GM19193 (cell line): ENCODE measurements around the gene IQCC.

Experiments
- POLR2A ChIP-seq: IDR thresholded peaks from 4 replicates; pipeline ENCODE4 v1.6.1; 2011; ENCODE audit not compliant: insufficient read depth, insufficient read length; ENCODE audit errors: extremely low read depth

The IQCC gene

GRCh38 chr1:32205401-32206370 lies at the start of gene IQCC:
Gene IQCC (plus strand): TSS chr1:32205671. CDS start chr1:32205682, 11 bp downstream.
- peak; percentile 73 for TF ChIP-seq POLR2A

GRCh38 chr1:32159189-32159588 lies 46.3 kb upstream of the IQCC start:
- TF ChIP-seq POLR2A, result no peak

GRCh38 chr1:32163405-32163804 lies 42.1 kb upstream of the IQCC start:
- TF ChIP-seq POLR2A, result no peak

GRCh38 chr1:32170991-32171390 lies 34.5 kb upstream of the IQCC start:
- no peak for TF ChIP-seq POLR2A

- TF ChIP-seq POLR2A, result no peak
Measured at GRCh38 chr1:32172621-32173245, 32.7 kb upstream of the IQCC start.

- TF ChIP-seq POLR2A, result no peak
Measured at GRCh38 chr1:32178380-32179192, 26.9 kb upstream of the IQCC start.

GRCh38 chr1:32179193-32179442 lies 26.4 kb upstream of the IQCC start:
- TF ChIP-seq POLR2A, result no peak

- peak; percentile 94 for TF ChIP-seq POLR2A
Measured at GRCh38 chr1:32179443-32180185, 25.9 kb upstream of the IQCC start, which contains the start of gene TXLNA. Gene TXLNA (plus strand): TSS chr1:32179675. CDS start chr1:32180346, 671 bp downstream.

- TF ChIP-seq POLR2A, result no peak
Measured at GRCh38 chr1:32180186-32181060, 25.0 kb upstream of the IQCC start.

GRCh38 chr1:32181065-32181464 lies 24.4 kb upstream of the IQCC start:
- TF ChIP-seq POLR2A, result no peak

- peak; percentile 21 for TF ChIP-seq POLR2A
Measured at GRCh38 chr1:32181563-32181962, 23.9 kb upstream of the IQCC start.

- no peak for TF ChIP-seq POLR2A
Measured at GRCh38 chr1:32182060-32182459, 23.4 kb upstream of the IQCC start.

- TF ChIP-seq POLR2A, result no peak
Measured at GRCh38 chr1:32184650-32185049, 20.8 kb upstream of the IQCC start.

GRCh38 chr1:32186077-32186476 lies 19.4 kb upstream of the IQCC start:
- TF ChIP-seq POLR2A, result no peak

GRCh38 chr1:32186491-32186890 lies 19.0 kb upstream of the IQCC start:
- TF ChIP-seq POLR2A, result no peak
